SU-DHL-6 (cell line): ENCODE measurements around the gene ACVRL1.

Experiments used
- H2AFZ ChIP-seq: fragments of 200-600 bp; sonication (generic); 2 replicates; pipeline ENCODE4 v1.6.1; 2014; ENCODE audit warnings: low read depth, mild to moderate bottlenecking, moderate library complexity, mixed read lengths, antibody characterized with exemption, low read length; ENCODE audit not compliant: severe bottlenecking
- H3F3A ChIP-seq: fragments of 200-600 bp; shearing (Covaris generic); 2 replicates; pipeline ENCODE4 v1.6.0; 2016; ENCODE audit warnings: antibody characterized with exemption, mild to moderate bottlenecking; ENCODE audit not compliant: insufficient read depth
- H3K27ac ChIP-seq: fragments of 200-600 bp; sonication (generic); 2 replicates; pipeline ENCODE4 v1.5.1; 2016; ENCODE audit warnings: low read depth, mild to moderate bottlenecking, low read length, moderate library complexity, mixed read lengths
- H3K27me3 ChIP-seq: fragments of 200-600 bp; sonication (generic), shearing (Covaris generic); 2 replicates; pipeline ENCODE4 v1.6.0; 2014; ENCODE audit warnings: mild to moderate bottlenecking, low read length
- H3K36me3 ChIP-seq: fragments of 200-600 bp; sonication (generic); 2 replicates; pipeline ENCODE4 v1.6.1; 2014; ENCODE audit warnings: mild to moderate bottlenecking, low read length, mixed read lengths
- H3K4me2 ChIP-seq: fragments of 300-600, 200-600 bp; shearing (Covaris generic), sonication (generic); 2 replicates; pipeline ENCODE4 v1.6.0; 2014; ENCODE audit warnings: low read length, low read depth, mild to moderate bottlenecking; ENCODE audit not compliant: poor library complexity, severe bottlenecking
- H3K4me3 ChIP-seq: fragments of 200-600 bp; sonication (generic); 2 replicates; pipeline ENCODE4 v1.5.1; 2014; ENCODE audit warnings: antibody characterized with exemption, low read length, mild to moderate bottlenecking, mixed read lengths; ENCODE audit not compliant: insufficient read depth, poor library complexity, severe bottlenecking
- H3K79me2 ChIP-seq: fragments of 200-600 bp; sonication (generic); 2 replicates; pipeline ENCODE4 v1.6.1; 2014; ENCODE audit warnings: mild to moderate bottlenecking, low read length, moderate library complexity; ENCODE audit not compliant: insufficient read depth
- H3K9ac ChIP-seq: fragments of 200-600 bp; sonication (generic); 2 replicates; pipeline ENCODE4 v1.7.0; 2014; ENCODE audit warnings: mild to moderate bottlenecking, low read length
- H3K9me2 ChIP-seq: fragments of 200-600 bp; sonication (generic); replicated peaks from 2 replicates; pipeline ENCODE4 v1.6.1; 2014; ENCODE audit warnings: low read length; ENCODE audit not compliant: insufficient read depth
- H3K9me3 ChIP-seq: fragments of 200-600 bp; sonication (generic); 2 replicates; pipeline ENCODE4 v1.6.1; 2014; ENCODE audit warnings: low read length, mixed read lengths; ENCODE audit not compliant: insufficient read depth
- H4K20me1 ChIP-seq: fragments of 200-600 bp; sonication (generic); 2 replicates; pipeline ENCODE4 v1.6.1; 2014; ENCODE audit warnings: low read depth, mild to moderate bottlenecking, antibody characterized with exemption, low read length, moderate library complexity, mixed read lengths
- EZH2phosphoT487 ChIP-seq: fragments of 200-600 bp; sonication (generic), shearing (Covaris generic); conservative IDR thresholded peaks from 2 replicates; pipeline ENCODE4 v1.6.1; 2018; ENCODE audit warnings: mild to moderate bottlenecking, antibody characterized with exemption, low read length, moderate library complexity, mixed read lengths
- TF ChIP-seq, protein P1 (sequence below): fragments of 200-600 bp; sonication (generic); IDR thresholded peaks from one replicate; pipeline ENCODE4 v1.5.1; 2017; ENCODE audit warnings: antibody characterized with exemption, mild to moderate bottlenecking, low read length, moderate library complexity; ENCODE audit not compliant: insufficient read depth, poor library complexity, severe bottlenecking

ACVRL1 gene

DNA sequence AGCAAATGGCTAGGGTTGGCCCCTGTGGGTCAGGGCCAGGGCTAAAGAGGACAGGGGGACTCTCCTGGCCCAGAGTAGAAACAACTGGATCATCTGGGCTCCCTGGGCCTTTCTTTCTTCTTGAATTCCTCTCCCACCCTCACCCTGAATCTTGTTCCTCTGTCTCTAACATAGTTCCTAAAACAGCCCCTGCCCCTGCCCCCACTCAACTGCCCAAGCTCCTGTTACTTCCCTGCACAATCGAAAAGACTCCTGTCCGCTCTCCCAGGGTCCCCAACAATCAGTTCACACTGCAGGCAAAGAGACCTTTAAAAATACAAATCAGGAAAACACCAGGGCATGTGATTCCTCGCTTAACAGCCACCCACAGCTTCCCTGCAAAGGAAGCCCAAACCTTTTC lies 37.4 kb upstream of the ACVRL1 start:
- Histone ChIP-seq H3K4me3 (no peak overlapping the region), H3K4me2 (no peak overlapping the region), H2AFZ (no peak overlapping the region)

DNA sequence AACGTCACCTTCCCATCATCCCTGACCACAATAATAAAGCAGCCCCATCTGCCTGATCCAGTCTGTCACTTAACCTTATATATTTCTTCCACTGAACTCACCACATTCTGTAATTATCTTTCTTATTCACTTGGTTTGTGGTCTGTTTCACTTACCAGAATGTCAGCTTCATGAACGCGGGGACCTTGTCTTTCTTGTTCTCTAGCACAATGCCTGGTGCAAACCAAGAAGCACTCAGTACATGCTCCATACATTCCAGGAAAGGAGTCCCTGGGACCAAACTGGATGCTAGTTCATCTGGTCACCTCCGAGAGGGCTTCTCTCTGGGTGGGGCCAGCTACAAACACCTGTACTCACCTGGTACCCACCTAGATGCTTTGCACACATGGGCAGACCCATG lies 36.8 kb upstream of the ACVRL1 start:
- TF ChIP-seq EZH2phosphoT487, result no peak
- TF ChIP-seq, protein P1, sequence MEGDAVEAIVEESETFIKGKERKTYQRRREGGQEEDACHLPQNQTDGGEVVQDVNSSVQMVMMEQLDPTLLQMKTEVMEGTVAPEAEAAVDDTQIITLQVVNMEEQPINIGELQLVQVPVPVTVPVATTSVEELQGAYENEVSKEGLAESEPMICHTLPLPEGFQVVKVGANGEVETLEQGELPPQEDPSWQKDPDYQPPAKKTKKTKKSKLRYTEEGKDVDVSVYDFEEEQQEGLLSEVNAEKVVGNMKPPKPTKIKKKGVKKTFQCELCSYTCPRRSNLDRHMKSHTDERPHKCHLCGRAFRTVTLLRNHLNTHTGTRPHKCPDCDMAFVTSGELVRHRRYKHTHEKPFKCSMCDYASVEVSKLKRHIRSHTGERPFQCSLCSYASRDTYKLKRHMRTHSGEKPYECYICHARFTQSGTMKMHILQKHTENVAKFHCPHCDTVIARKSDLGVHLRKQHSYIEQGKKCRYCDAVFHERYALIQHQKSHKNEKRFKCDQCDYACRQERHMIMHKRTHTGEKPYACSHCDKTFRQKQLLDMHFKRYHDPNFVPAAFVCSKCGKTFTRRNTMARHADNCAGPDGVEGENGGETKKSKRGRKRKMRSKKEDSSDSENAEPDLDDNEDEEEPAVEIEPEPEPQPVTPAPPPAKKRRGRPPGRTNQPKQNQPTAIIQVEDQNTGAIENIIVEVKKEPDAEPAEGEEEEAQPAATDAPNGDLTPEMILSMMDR, result no peak
- Histone ChIP-seq H3K36me3 (no peaks in the 10 kb centered on the region), H3K27ac (no peak overlapping the region), H3K9me2 (no peaks in the 10 kb centered on the region), H3K9me3 (no peaks in the 10 kb centered on the region), H3K27me3 (no peaks in the 10 kb centered on the region), H4K20me1 (no peaks in the 10 kb centered on the region), H3K4me2 (no peak overlapping the region), H3K79me2 (no peaks in the 10 kb centered on the region), H3K4me3 (no peak overlapping the region), H2AFZ (no peak overlapping the region), H3K9ac (no peak overlapping the region), H3F3A (no peaks in the 10 kb centered on the region)

More for the DNA sequence above, 37.4 kb upstream of the ACVRL1 start:
- Histone ChIP-seq H3K9me3 (no peaks in the 10 kb centered on the region), H3K9me2 (no peaks in the 10 kb centered on the region), H3K9ac (no peak overlapping the region), H3K79me2 (no peaks in the 10 kb centered on the region), H3F3A (no peaks in the 10 kb centered on the region), H4K20me1 (no peaks in the 10 kb centered on the region), H3K27ac (no peak overlapping the region), H3K27me3 (no peaks in the 10 kb centered on the region), H3K36me3 (no peaks in the 10 kb centered on the region)
- TF ChIP-seq, protein P1, result no peak
- no peak for TF ChIP-seq EZH2phosphoT487

DNA sequence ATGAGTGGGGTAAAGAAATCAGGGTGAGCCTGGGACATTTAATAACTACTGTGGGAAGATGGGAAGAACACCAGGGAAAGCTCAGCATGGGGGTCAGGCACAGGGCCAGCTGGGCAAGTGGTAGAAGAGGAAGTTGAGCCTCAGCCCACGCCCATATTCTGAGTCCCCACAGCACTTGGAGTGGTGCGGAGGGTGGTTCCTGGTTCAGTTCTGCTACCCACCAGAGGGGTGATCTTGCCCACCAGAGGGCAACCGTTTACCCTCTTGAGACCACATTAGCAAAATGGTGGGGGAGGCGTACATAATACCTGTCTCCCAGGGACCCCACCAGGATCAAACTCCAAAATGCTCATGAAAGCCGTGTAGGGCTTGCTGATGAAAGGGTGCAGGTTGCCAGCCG lies 36.2 kb upstream of the ACVRL1 start:
- TF ChIP-seq EZH2phosphoT487, result no peak
- TF ChIP-seq, protein P1, result no peak
- Histone ChIP-seq H3K9ac (no peak overlapping the region), H3K4me3 (no peak overlapping the region), H4K20me1 (no peaks in the 10 kb centered on the region), H3K79me2 (no peaks in the 10 kb centered on the region), H3K9me3 (no peaks in the 10 kb centered on the region), H3F3A (no peaks in the 10 kb centered on the region), H3K9me2 (no peaks in the 10 kb centered on the region), H2AFZ (no peak overlapping the region), H3K27ac (no peak overlapping the region), H3K36me3 (no peaks in the 10 kb centered on the region), H3K27me3 (no peaks in the 10 kb centered on the region), H3K4me2 (no peak overlapping the region)
